ENCODE data around the gene PLCD4.

PLCD4 gene

GRCh38 chr2:218671654-218672566, 64.2 kb downstream of the PLCD4 start, which contains the start of the genes RNF25 and STK36:
Gene RNF25, minus strand, starts transcription at chr2:218672002. Its CDS starts 32 bp downstream, at chr2:218671970.
Gene STK36, plus strand, starts transcription at chr2:218672086. Its CDS starts 744 bp downstream, at chr2:218672830.
- DNase-seq, result peak; percentile 84

- DNase-seq, result no peak
Observed at GRCh38 chr2:218679119-218679518, 71.4 kb downstream of the PLCD4 start.

- DNase-seq, result no peak
Observed at GRCh38 chr2:218680061-218680460, 72.4 kb downstream of the PLCD4 start.
